Transverse colon (tissue), 4 donors: ENCODE data around the gene HRG. TPM values are rescaled to one million over a fixed set of nuclear protein-coding genes. Genes with fewer than 3 reads are reported as not detected.

Experiments
- DNase-seq: peaks from one replicate; pipeline ENCODE4 v3.0.0-alpha.2; 2019
- H3K27ac ChIP-seq, 4 donors: fragments of 200-600 bp; sonication (generic); 2 replicates each; pipeline ENCODE4 v1.5.1; 2016 to 2018; ENCODE audit warnings: inconsistent platforms in 4 of 4
- H3K27me3 ChIP-seq: fragments of 200-600 bp; sonication (generic); 2 replicates; pipeline ENCODE4 v1.5.1; 2017; ENCODE audit warnings: inconsistent platforms
- H3K36me3 ChIP-seq, 4 donors: fragments of 200-600 bp; sonication (generic); 2 replicates each; pipeline ENCODE4 v1.5.1; 2017 to 2019; ENCODE audit warnings: inconsistent platforms in 4 of 4
- H3K4me1 ChIP-seq, 4 donors: fragments of 200-600 bp; sonication (generic); 2 replicates each; pipeline ENCODE4 v1.5.1; 2017 to 2020; ENCODE audit warnings: inconsistent platforms in 4 of 4
- H3K4me3 ChIP-seq, 4 donors: fragments of 200-600 bp; sonication (generic); 1 replicate in 1 of 4; 2 replicates in 3 of 4; pipeline versions ENCODE4 v1.5.1 to v1.6.1; 2017 to 2019; ENCODE audit warnings: inconsistent platforms in 4 of 4
- H3K9me3 ChIP-seq, 2 donors: fragments of 200-600 bp; sonication (generic); 2 replicates each; pipeline ENCODE4 v1.5.1; 2017 to 2019; ENCODE audit warnings: inconsistent platforms in 2 of 2
- CTCF ChIP-seq, 5 experiments: fragments of 200-600 bp in 3 of 5; fragments of 450-650 bp in 2 of 5; sonication (generic) in 3 of 5; IDR thresholded peaks; 1 replicate in 2 of 5; 2 replicates in 3 of 5; pipeline ENCODE4 v1.5.1; 2016 to 2017; ENCODE audit warnings: antibody characterized with exemption in 5 of 5, inconsistent platforms in 3 of 5, mild to moderate bottlenecking in 2 of 5, moderate library complexity in 1 of 5
- EP300 ChIP-seq: sonication (generic); formaldehyde crosslinking; IDR thresholded peaks from one replicate; pipeline ENCODE4 v1.6.1; 2017; ENCODE audit warnings: antibody characterized with exemption, low read depth
- POLR2A ChIP-seq: fragments of 450-650 bp; IDR thresholded peaks from one replicate; pipeline ENCODE4 v1.6.1; 2016; ENCODE audit warnings: antibody characterized with exemption, mild to moderate bottlenecking, moderate library complexity
- POLR2AphosphoS5 ChIP-seq, 3 donors: sonication (generic); formaldehyde crosslinking; IDR thresholded peaks; one replicate each; pipeline ENCODE4 v1.6.1; 2016; ENCODE audit warnings: antibody characterized with exemption in 3 of 3
- WGBS, 2 donors: methylation state at CpG; one replicate each; pipeline ENCODE4 v1.1.5; 2018; ENCODE audit warnings: low coverage in 1 of 2; 5-methylcytosine and 5-hydroxymethylcytosine counted together
- in situ Hi-C, 4 donors: fragments of 200-750 bp; cut with MboI; loops; one replicate each; pipeline versions ENCODE4 v1.15.0 to v1.15.1; 2017; ENCODE audit warnings: low sequenced_read_pairs in 3 of 4, low pct_ligation_motif_present in 1 of 4, low pct_unique_long_range_greater_than_20kb in 1 of 4
- intact Hi-C: fragments of 100-400 bp; cut with DNase I; formaldehyde crosslinking; loops from one replicate; pipeline ENCODE4 v1.15.1; 2023; ENCODE audit warnings: low total_unique reads
- total RNA-seq, 4 donors: library from RNA; depleted of rRNA; stranded (reverse); fragments of >200 nt; gene quantifications; one replicate each; pipeline ENCODE4 v1.1.0, GENCODE V29; 2016

HRG gene
- total RNA-seq, 4 donors from 2014 or later, result not detected

GRCh38 chr3:186626254-186626847 is 39.5 kb upstream of the HRG start:
- H3K27ac ChIP-seq, result no peak overlapping the region
- H3K36me3 ChIP-seq, result no peaks in the 10 kb centered on the region
- in situ Hi-C loops (no loop called here), intact Hi-C loops (no loop called here)
- no peaks in the 10 kb centered on the region for H3K9me3 ChIP-seq
- no peaks in the 10 kb centered on the region for H3K4me1 ChIP-seq
- TF ChIP-seq EP300 (no peak), POLR2AphosphoS5 (IDR thresholded peaks at IDR 0.05) (no peak), POLR2A (no peak), CTCF (IDR thresholded peaks at IDR 0.05) (no peak)
- DNase-seq, result no peak
- WGBS, 2 donors, result 51 to 64% methylated on average over 7 of the region's 7 CpGs
- no peak overlapping the region for H3K4me3 ChIP-seq
- H3K27me3 ChIP-seq, result no peaks in the 10 kb centered on the region

- no peak for DNase-seq
- TF ChIP-seq POLR2AphosphoS5 (IDR thresholded peaks at IDR 0.05), result no peak
- no peak for TF ChIP-seq CTCF (IDR thresholded peaks at IDR 0.05)
- no peak for TF ChIP-seq POLR2A
- no peak for TF ChIP-seq EP300
- no peaks in the 10 kb centered on the region for H3K4me1 ChIP-seq
- in situ Hi-C loops (no loop called here), intact Hi-C loops (no loop called here)
- WGBS, 2 donors, result 93 to 95% methylated on average over 7 of the region's 7 CpGs
- no peak overlapping the region for H3K4me3 ChIP-seq
- H3K9me3 ChIP-seq, result no peaks in the 10 kb centered on the region
- no peaks in the 10 kb centered on the region for H3K36me3 ChIP-seq
- no peak overlapping the region for H3K27ac ChIP-seq
- H3K27me3 ChIP-seq, result no peaks in the 10 kb centered on the region
Observed at GRCh38 chr3:186627852-186628414, 37.9 kb upstream of the HRG start.

GRCh38 chr3:186628756-186629155 is 37.1 kb upstream of the HRG start:
- no peaks in the 10 kb centered on the region for H3K4me1 ChIP-seq
- no peaks in the 10 kb centered on the region for H3K27me3 ChIP-seq
- H3K36me3 ChIP-seq, result no peaks in the 10 kb centered on the region
- WGBS, 2 donors, result 77 to 85% methylated on average over 2 to 7 of the region's 7 CpGs
- H3K9me3 ChIP-seq, result no peaks in the 10 kb centered on the region
- H3K27ac ChIP-seq, result no peak overlapping the region
- no peak for DNase-seq
- no peak overlapping the region for H3K4me3 ChIP-seq
- in situ Hi-C loops (no loop called here), intact Hi-C loops (no loop called here)
- TF ChIP-seq CTCF (IDR thresholded peaks at IDR 0.05) (no peak), EP300 (no peak), POLR2AphosphoS5 (IDR thresholded peaks at IDR 0.05) (no peak), POLR2A (no peak)

GRCh38 chr3:186630950-186631641 is 34.7 kb upstream of the HRG start:
- Histone ChIP-seq H3K27me3 (no peaks in the 10 kb centered on the region), H3K36me3 (no peaks in the 10 kb centered on the region), H3K4me3 (no peak overlapping the region), H3K9me3 (no peaks in the 10 kb centered on the region), H3K27ac (no peak overlapping the region), H3K4me1 (no peaks in the 10 kb centered on the region)
- DNase-seq, result no peak
- no peak for TF ChIP-seq EP300
- no peak for TF ChIP-seq POLR2A
- no peak for TF ChIP-seq POLR2AphosphoS5 (IDR thresholded peaks at IDR 0.05)
- TF ChIP-seq CTCF (IDR thresholded peaks at IDR 0.05), result no peak
- in situ Hi-C loops (no loop called here), intact Hi-C loops (no loop called here)
- 56 to 69% methylated on average over 3 to 6 of the region's 6 CpGs for WGBS, 2 donors
